Breast epithelium (tissue), 3 donors: ENCODE measurements around the gene LRRC74A.

Source experiments
- POLR2A ChIP-seq: fragments of 450-650 bp; IDR thresholded peaks from one replicate; pipeline ENCODE4 v1.6.1; 2016; ENCODE audit warnings: antibody characterized with exemption, mild to moderate bottlenecking, moderate library complexity
- POLR2AphosphoS5 ChIP-seq, 3 donors: sonication (generic); formaldehyde crosslinking; IDR thresholded peaks; one replicate each; pipeline ENCODE4 v1.6.1; 2017; ENCODE audit warnings: antibody characterized with exemption in 3 of 3
- TF ChIP-seq, protein P1 (sequence below), 3 donors: fragments of 450-650 bp; IDR thresholded peaks; one replicate each; pipeline ENCODE4 v1.5.1; 2016 to 2017; ENCODE audit warnings: antibody characterized with exemption in 3 of 3, mild to moderate bottlenecking in 3 of 3, moderate library complexity in 3 of 3

DNA sequence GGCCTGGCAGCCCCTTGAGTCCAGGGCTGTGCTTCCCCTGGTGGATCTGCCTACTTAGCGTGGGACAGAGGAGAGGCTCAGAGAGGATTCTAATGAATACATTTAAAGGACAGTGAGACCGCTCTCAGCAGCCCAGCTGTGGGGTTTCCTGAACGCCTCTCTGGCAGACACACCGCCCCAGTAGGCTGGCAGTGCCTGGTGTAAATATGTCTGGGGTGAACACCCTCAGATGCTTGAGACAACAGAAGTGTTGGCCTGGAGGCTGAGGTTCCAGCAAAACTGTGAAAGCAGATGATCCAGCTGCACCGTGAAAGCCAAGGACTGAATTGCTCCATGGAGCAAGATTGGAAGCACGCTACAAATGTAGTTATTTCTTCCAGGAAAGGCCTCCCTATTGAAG, 55.1 kb downstream of the LRRC74A start:
- TF ChIP-seq, protein P1, sequence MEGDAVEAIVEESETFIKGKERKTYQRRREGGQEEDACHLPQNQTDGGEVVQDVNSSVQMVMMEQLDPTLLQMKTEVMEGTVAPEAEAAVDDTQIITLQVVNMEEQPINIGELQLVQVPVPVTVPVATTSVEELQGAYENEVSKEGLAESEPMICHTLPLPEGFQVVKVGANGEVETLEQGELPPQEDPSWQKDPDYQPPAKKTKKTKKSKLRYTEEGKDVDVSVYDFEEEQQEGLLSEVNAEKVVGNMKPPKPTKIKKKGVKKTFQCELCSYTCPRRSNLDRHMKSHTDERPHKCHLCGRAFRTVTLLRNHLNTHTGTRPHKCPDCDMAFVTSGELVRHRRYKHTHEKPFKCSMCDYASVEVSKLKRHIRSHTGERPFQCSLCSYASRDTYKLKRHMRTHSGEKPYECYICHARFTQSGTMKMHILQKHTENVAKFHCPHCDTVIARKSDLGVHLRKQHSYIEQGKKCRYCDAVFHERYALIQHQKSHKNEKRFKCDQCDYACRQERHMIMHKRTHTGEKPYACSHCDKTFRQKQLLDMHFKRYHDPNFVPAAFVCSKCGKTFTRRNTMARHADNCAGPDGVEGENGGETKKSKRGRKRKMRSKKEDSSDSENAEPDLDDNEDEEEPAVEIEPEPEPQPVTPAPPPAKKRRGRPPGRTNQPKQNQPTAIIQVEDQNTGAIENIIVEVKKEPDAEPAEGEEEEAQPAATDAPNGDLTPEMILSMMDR (IDR thresholded peaks at IDR 0.05), result no peak
- TF ChIP-seq POLR2AphosphoS5 (IDR thresholded peaks at IDR 0.05), result no peak
- no peak for TF ChIP-seq POLR2A
